Endodermal cell (in vitro differentiated cells): ENCODE data around the gene SLIT3. TPM values are rescaled to one million over a fixed set of nuclear protein-coding genes. Genes with fewer than 3 reads are reported as not detected.

Experiments
- DNase-seq: peaks from one replicate; pipeline ENCODE4 v3.0.0-alpha.2; 2017
- H3K27ac ChIP-seq: 2 replicates; pipeline ENCODE4 v1.5.1; 2013; ENCODE audit warnings: mild to moderate bottlenecking, low read depth, low read length, moderate library complexity
- H3K27me3 ChIP-seq: 2 replicates; pipeline ENCODE4 v1.6.1; 2013; ENCODE audit warnings: mild to moderate bottlenecking, low read length, moderate library complexity; ENCODE audit not compliant: insufficient read depth, control insufficient read depth, poor library complexity, severe bottlenecking
- H3K36me3 ChIP-seq: 2 replicates; pipeline ENCODE4 v1.7.0; 2013; ENCODE audit warnings: mild to moderate bottlenecking, low read length, moderate library complexity; ENCODE audit not compliant: control insufficient read depth, insufficient read depth
- H3K4me1 ChIP-seq: one replicate; pipeline ENCODE4 v1.7.0; 2013; ENCODE audit warnings: low read length; ENCODE audit not compliant: control insufficient read depth, insufficient read depth
- H3K4me3 ChIP-seq: 2 replicates; pipeline ENCODE4 v1.5.1; 2013; ENCODE audit warnings: mild to moderate bottlenecking, low read length, moderate library complexity
- H3K9ac ChIP-seq: 2 replicates; pipeline ENCODE4 v1.6.1; 2013; ENCODE audit warnings: mild to moderate bottlenecking, low read length, moderate library complexity; ENCODE audit not compliant: poor library complexity, severe bottlenecking; ENCODE audit errors: extremely low read depth
- H3K9me3 ChIP-seq: 2 replicates; pipeline ENCODE4 v1.6.1; 2013; ENCODE audit warnings: mild to moderate bottlenecking, low read length, moderate library complexity; ENCODE audit not compliant: control insufficient read depth
- H3K27ac Mint-ChIP-seq: 2 replicates; pipeline ENCODE4 v1.8.0; 2020; ENCODE audit warnings: mixed read lengths
- H3K27me3 Mint-ChIP-seq: 2 replicates; pipeline ENCODE4 v1.8.0; 2021; ENCODE audit warnings: mild to moderate bottlenecking, mixed read lengths; ENCODE audit not compliant: insufficient read depth
- H3K36me3 Mint-ChIP-seq: 2 replicates; pipeline ENCODE4 v1.8.0; 2020; ENCODE audit warnings: low read depth, mixed read lengths
- H3K4me1 Mint-ChIP-seq: 2 replicates; pipeline ENCODE4 v1.8.0; 2020; ENCODE audit warnings: mixed read lengths
- H3K4me3 Mint-ChIP-seq: 2 replicates; pipeline ENCODE4 v1.8.0; 2020; ENCODE audit warnings: mild to moderate bottlenecking, moderate library complexity, mixed read lengths
- H3K9me3 Mint-ChIP-seq: 2 replicates; pipeline ENCODE4 v1.8.0; 2020; ENCODE audit warnings: mild to moderate bottlenecking, mixed read lengths
- whole genome bisulfite sequencing, 2 experiments: methylation state at CpG; one replicate each; pipeline versions ENCODE4 v1.1.5 to v1.1.7; 2013; ENCODE audit warnings: missing lambda C conversion rate in 2 of 2, mixed read lengths in 1 of 2; ENCODE audit not compliant: insufficient coverage in 1 of 2, insufficient read length in 1 of 2; 5-methylcytosine and 5-hydroxymethylcytosine counted together
- total RNA-seq, 2 donors: library from RNA; stranded (reverse); fragmentation: NEBNext Ultra II Directional in 1 of 2; extraction: Animal tissue kit (Norgen Biotek cat#: 25700) in 1 of 2; gene quantifications; 2 replicates in 1 of 2; 3 replicates in 1 of 2; pipeline ENCODE4 v1.2.1, GENCODE V29; 2021
- TF ChIP-seq, protein P1 (sequence below): fragments of 200-600 bp; sonication (generic); conservative IDR thresholded peaks from 2 replicates; pipeline ENCODE4 v1.5.0; 2021; ENCODE audit warnings: antibody characterized with exemption, mild to moderate bottlenecking

The SLIT3 gene
- total RNA-seq, 2 donors from 2014 or later: 2.5 to 3.4 TPM

DNA sequence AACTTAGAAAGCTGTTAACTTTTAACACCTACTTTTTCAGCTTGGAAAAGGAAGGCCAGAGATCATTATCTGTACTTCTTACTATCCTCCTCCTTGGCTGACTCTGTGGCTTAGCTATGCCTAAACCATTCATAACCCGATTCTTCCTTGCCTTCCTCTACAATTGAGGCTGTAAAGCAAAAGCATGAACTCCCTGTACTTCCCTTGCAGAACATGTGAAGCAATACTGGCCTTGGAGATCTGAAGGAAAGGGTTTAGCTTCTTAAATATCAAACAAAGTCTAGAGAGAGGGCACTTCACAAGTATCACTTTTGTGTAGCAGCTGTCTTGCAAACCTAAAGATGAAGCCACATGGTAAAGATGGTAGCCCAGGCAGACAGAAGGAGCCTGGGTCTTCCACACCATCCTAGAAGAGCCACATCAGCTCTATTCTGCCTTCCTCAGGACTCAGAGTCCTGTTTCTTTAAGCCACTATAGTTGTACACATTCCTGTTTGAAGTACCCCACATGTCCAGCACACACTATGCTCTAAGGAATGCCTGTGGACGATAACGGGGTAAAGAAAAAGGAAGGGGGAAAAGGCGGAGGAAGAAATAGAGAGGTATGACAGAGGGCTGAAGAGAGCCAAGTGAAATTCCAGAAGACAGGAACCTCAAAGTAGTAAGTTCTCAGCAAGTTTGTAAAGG lies 169.2 kb downstream of the SLIT3 start:
- H3K9me3 Mint-ChIP-seq: no peaks in the 10 kb centered on the region
- H3K4me1 ChIP-seq: peaks cover 13% of the 10 kb centered on the region
- peaks cover 18% of the 10 kb centered on the region for H3K4me1 Mint-ChIP-seq
- no peak overlapping the region for H3K27ac ChIP-seq
- peaks cover 12% of the 10 kb centered on the region for H3K27me3 ChIP-seq
- no peak for DNase-seq
- H3K36me3 Mint-ChIP-seq: no peaks in the 10 kb centered on the region
- H3K4me3 ChIP-seq: no peak overlapping the region
- H3K27me3 Mint-ChIP-seq: peaks cover 8% of the 10 kb centered on the region
- no peaks in the 10 kb centered on the region for H3K9me3 ChIP-seq
- WGBS, 2 experiments: 66 to 68% methylated on average over 4 of the region's 4 CpGs
- TF ChIP-seq, protein P1, sequence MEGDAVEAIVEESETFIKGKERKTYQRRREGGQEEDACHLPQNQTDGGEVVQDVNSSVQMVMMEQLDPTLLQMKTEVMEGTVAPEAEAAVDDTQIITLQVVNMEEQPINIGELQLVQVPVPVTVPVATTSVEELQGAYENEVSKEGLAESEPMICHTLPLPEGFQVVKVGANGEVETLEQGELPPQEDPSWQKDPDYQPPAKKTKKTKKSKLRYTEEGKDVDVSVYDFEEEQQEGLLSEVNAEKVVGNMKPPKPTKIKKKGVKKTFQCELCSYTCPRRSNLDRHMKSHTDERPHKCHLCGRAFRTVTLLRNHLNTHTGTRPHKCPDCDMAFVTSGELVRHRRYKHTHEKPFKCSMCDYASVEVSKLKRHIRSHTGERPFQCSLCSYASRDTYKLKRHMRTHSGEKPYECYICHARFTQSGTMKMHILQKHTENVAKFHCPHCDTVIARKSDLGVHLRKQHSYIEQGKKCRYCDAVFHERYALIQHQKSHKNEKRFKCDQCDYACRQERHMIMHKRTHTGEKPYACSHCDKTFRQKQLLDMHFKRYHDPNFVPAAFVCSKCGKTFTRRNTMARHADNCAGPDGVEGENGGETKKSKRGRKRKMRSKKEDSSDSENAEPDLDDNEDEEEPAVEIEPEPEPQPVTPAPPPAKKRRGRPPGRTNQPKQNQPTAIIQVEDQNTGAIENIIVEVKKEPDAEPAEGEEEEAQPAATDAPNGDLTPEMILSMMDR: no peak
- no peak overlapping the region for H3K27ac Mint-ChIP-seq
- no peak overlapping the region for H3K9ac ChIP-seq
- H3K36me3 ChIP-seq: no peaks in the 10 kb centered on the region
- no peak overlapping the region for H3K4me3 Mint-ChIP-seq

DNA sequence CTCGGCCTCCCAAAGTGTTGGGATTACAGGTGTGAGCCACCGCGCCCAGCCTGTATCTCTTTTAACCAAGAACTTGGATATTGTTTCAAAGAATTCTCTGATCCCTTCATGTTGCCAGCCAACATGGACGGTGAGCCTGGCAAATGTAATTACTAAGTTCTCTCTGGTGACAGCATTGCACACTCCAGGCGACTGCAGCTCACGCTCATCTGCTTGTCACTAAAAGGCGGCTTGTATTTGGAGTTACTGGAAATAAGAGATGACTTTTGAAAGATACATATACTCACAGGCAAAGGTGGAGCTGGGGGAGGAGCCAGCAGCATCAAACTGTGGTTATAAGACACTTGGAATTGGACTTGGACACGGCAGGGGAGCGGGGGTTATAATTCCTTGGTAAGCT lies 172.3 kb downstream of the SLIT3 start:
- H3K9me3 Mint-ChIP-seq: no peaks in the 10 kb centered on the region
- TF ChIP-seq, protein P1: no peak
- H3K4me3 ChIP-seq: no peak overlapping the region
- no peak overlapping the region for H3K27ac ChIP-seq
- H3K36me3 ChIP-seq: no peaks in the 10 kb centered on the region
- no peak overlapping the region for H3K4me3 Mint-ChIP-seq
- peaks cover 12% of the 10 kb centered on the region for H3K27me3 ChIP-seq
- peaks cover 3% of the 10 kb centered on the region for H3K9me3 ChIP-seq
- DNase-seq: no peak
- peaks cover 23% of the 10 kb centered on the region for H3K4me1 Mint-ChIP-seq
- WGBS, 2 experiments: 81 to 83% methylated on average over 7 to 9 of the region's 9 CpGs
- peaks cover 15% of the 10 kb centered on the region for H3K27me3 Mint-ChIP-seq
- H3K9ac ChIP-seq: no peak overlapping the region
- H3K27ac Mint-ChIP-seq: no peak overlapping the region
- no peaks in the 10 kb centered on the region for H3K36me3 Mint-ChIP-seq
- peaks cover 18% of the 10 kb centered on the region for H3K4me1 ChIP-seq

DNA sequence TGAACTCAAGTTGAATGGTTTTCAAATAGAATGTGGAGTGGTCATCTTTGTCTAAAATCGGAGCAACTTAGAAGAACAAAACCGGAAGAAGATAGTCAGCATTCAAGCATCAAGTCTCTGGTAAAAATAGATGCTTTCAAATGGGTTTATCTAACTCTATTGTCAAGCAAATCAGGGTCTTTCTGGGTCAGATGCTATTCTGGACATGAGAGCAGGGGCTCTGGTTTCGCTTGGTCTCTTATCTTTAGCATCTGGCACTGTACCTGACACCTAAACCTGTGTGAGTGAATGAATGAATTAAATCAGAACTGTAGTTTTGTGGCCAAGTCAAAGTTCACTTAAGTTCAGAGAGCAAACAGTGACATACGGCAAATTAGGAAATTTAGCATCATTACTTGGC lies 173.5 kb downstream of the SLIT3 start:
- no peak overlapping the region for H3K27ac Mint-ChIP-seq
- no peaks in the 10 kb centered on the region for H3K36me3 Mint-ChIP-seq
- peaks cover 23% of the 10 kb centered on the region for H3K4me1 Mint-ChIP-seq
- peaks cover 14% of the 10 kb centered on the region for H3K27me3 Mint-ChIP-seq
- WGBS, 2 experiments: 61 to 85% methylated on average over 4 of the region's 4 CpGs
- Histone ChIP-seq H3K9ac (no peak overlapping the region), H3K9me3 (peaks cover 7% of the 10 kb centered on the region), H3K4me3 (no peak overlapping the region), H3K27ac (no peak overlapping the region), H3K36me3 (no peaks in the 10 kb centered on the region), H3K27me3 (peaks cover under 1% of the 10 kb centered on the region), H3K4me1 (peaks cover 18% of the 10 kb centered on the region)
- no peaks in the 10 kb centered on the region for H3K9me3 Mint-ChIP-seq
- H3K4me3 Mint-ChIP-seq: no peak overlapping the region
- DNase-seq: no peak
- TF ChIP-seq, protein P1: no peak
